Esophagus muscularis mucosa (tissue), 4 donors: ENCODE measurements around the gene UNC13C. TPM values are rescaled to one million over a fixed set of nuclear protein-coding genes. Genes with fewer than 3 reads are reported as not detected.

Experiments used
- DNase-seq: peaks from one replicate; pipeline ENCODE4 v3.0.0-alpha.2; 2017; ENCODE audit errors: extremely low spot score
- H3K27ac ChIP-seq, 4 donors: fragments of 200-600 bp; sonication (generic); replicated peaks in 1 of 4; 1 replicate in 3 of 4; 2 replicates in 1 of 4; pipeline ENCODE4 v1.5.1; 2016 to 2019; ENCODE audit warnings: mild to moderate bottlenecking in 1 of 4
- H3K27me3 ChIP-seq, 4 donors: fragments of 200-600 bp; sonication (generic); one replicate each; pipeline versions ENCODE4 v1.5.1 to v1.6.0; 2016 to 2019
- H3K36me3 ChIP-seq, 4 donors: fragments of 200-600 bp; sonication (generic); one replicate each; pipeline ENCODE4 v1.5.1; 2016 to 2019
- H3K4me1 ChIP-seq, 4 donors: fragments of 200-600 bp; sonication (generic); one replicate each; pipeline ENCODE4 v1.5.1; 2016 to 2019
- H3K4me3 ChIP-seq, 4 donors: fragments of 200-600 bp; sonication (generic); 1 replicate in 2 of 4; 2 replicates in 2 of 4; pipeline ENCODE4 v1.5.1; 2016 to 2019; ENCODE audit warnings: mild to moderate bottlenecking in 4 of 4, moderate library complexity in 1 of 4
- H3K9me3 ChIP-seq, 4 donors: fragments of 200-600 bp; sonication (generic); 1 replicate in 3 of 4; 2 replicates in 1 of 4; pipeline ENCODE4 v1.5.1; 2016 to 2019
- EP300 ChIP-seq: sonication (generic); formaldehyde crosslinking; IDR thresholded peaks from one replicate; pipeline ENCODE4 v1.6.1; 2017; ENCODE audit warnings: antibody characterized with exemption
- POLR2A ChIP-seq: fragments of 450-650 bp; IDR thresholded peaks from one replicate; pipeline ENCODE4 v1.6.1; 2017; ENCODE audit warnings: antibody characterized with exemption, moderate library complexity, mild to moderate bottlenecking, low read depth
- POLR2AphosphoS5 ChIP-seq, 2 donors: sonication (generic); formaldehyde crosslinking; IDR thresholded peaks; one replicate each; pipeline ENCODE4 v1.6.1; 2017; ENCODE audit warnings: antibody characterized with exemption in 2 of 2
- WGBS: methylation state at CpG from one replicate; pipeline ENCODE4 v1.1.5; 2018; 5-methylcytosine and 5-hydroxymethylcytosine counted together
- intact Hi-C: fragments of 100-400 bp; cut with DNase I; formaldehyde crosslinking; loops from one replicate; pipeline ENCODE4 v1.15.1; 2023
- total RNA-seq, 4 donors: library from RNA; depleted of rRNA; stranded (reverse); fragments of >200 nt; gene quantifications; one replicate each; pipeline versions ENCODE4 v1.1.0 to v1.2.1, GENCODE V29; 2016
- TF ChIP-seq, protein P1 (sequence below), 3 experiments: fragments of 200-600 bp in 2 of 3; fragments of 450-650 bp in 1 of 3; sonication (generic) in 2 of 3; IDR thresholded peaks; one replicate each; pipeline ENCODE4 v1.5.1; 2017 to 2019; ENCODE audit warnings: antibody characterized with exemption in 3 of 3, mild to moderate bottlenecking in 2 of 3, moderate library complexity in 1 of 3

UNC13C gene
- total RNA-seq, 4 donors from 2014 or later: 0.17 to 4.2 (median 0.59) TPM

DNA sequence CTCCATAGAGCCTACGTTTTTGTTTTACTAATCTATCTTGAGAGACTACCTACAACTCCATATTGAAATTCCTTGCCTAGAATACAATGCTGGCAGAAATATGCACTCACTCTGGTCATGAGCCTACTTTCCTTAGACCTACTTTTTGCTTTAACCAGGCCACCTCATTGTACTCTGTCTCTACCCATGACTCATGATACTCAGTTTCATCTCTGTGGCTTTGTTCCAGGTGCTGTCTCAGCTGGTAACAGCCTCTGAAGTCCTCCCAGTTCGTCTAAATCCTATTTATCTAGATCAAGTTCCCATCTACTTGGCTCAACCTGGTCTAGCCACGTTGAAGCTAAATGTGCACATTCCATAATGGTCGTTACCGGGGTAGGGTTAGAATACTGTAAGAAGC, 682.1 kb downstream of the UNC13C start:
- TF ChIP-seq POLR2AphosphoS5 (IDR thresholded peaks at IDR 0.05): no peak
- no peak for TF ChIP-seq POLR2A
- no peak for TF ChIP-seq EP300
- TF ChIP-seq, protein P1, sequence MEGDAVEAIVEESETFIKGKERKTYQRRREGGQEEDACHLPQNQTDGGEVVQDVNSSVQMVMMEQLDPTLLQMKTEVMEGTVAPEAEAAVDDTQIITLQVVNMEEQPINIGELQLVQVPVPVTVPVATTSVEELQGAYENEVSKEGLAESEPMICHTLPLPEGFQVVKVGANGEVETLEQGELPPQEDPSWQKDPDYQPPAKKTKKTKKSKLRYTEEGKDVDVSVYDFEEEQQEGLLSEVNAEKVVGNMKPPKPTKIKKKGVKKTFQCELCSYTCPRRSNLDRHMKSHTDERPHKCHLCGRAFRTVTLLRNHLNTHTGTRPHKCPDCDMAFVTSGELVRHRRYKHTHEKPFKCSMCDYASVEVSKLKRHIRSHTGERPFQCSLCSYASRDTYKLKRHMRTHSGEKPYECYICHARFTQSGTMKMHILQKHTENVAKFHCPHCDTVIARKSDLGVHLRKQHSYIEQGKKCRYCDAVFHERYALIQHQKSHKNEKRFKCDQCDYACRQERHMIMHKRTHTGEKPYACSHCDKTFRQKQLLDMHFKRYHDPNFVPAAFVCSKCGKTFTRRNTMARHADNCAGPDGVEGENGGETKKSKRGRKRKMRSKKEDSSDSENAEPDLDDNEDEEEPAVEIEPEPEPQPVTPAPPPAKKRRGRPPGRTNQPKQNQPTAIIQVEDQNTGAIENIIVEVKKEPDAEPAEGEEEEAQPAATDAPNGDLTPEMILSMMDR (IDR thresholded peaks at IDR 0.05): no peak
- no peak overlapping the region for H3K27ac ChIP-seq
- H3K9me3 ChIP-seq: no peaks in the 10 kb centered on the region
- H3K4me3 ChIP-seq: no peak overlapping the region
- WGBS: 82% methylated on average over 5 of the region's 5 CpGs
- no peak for DNase-seq
- H3K36me3 ChIP-seq: no peaks in the 10 kb centered on the region
- H3K27me3 ChIP-seq: no peaks in the 10 kb centered on the region
- H3K4me1 ChIP-seq: no peaks in the 10 kb centered on the region
- intact Hi-C loops: no loop called here

DNA sequence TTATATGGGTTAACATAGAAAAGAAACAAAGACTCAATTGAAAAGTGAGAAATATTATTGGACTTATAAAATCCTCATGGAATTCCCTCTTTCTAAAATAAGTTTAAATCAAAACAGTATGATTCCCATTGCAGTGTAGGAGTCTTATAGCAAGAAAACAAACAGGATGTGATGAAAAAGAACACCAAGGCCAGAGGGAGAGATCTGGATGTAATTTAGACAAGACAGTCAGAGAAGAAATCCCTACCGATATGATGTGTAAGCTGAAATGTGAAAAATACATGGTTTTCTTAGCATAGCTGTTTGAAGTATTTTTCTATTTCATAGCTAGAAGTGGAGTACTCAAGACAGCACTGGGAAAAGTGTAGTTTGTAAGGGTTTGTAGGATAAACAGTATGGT, 697.0 kb downstream of the UNC13C start:
- Histone ChIP-seq H3K9me3 (peaks cover 0 to 15% (median 5%) of the 10 kb centered on the region in 4 donors), H3K4me1 (no peaks in the 10 kb centered on the region), H3K27me3 (no peaks in the 10 kb centered on the region), H3K4me3 (no peak overlapping the region), H3K27ac (no peak overlapping the region), H3K36me3 (no peaks in the 10 kb centered on the region)
- intact Hi-C loops: no loop called here
- TF ChIP-seq, protein P1 (IDR thresholded peaks at IDR 0.05): no peak
- TF ChIP-seq EP300 (no peak), POLR2A (no peak), POLR2AphosphoS5 (IDR thresholded peaks at IDR 0.05) (no peak)
- DNase-seq: no peak
- 61% methylated on average over 1 of the region's 1 CpG for WGBS

DNA sequence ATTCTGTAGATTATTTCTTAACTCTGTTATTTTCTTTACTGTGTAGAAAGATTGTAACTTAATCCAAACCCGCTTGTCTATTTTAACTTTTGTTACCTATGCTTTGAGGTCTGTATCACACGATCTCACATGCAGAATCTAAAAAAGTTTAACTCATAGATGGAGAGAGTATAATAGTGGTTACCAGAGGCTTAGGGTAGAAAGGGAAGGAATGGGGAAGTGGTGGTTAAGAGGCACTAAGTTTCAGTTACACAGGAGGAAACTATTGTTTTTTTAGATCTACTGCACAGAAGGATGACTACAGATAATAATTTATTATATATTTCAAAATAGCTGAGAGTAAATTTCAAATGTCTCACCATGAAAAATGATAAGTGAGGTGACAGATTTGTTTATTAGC, 703.3 kb downstream of the UNC13C start:
- H3K27ac ChIP-seq: no peak overlapping the region
- 62% methylated on average over 2 of the region's 2 CpGs for WGBS
- no peak overlapping the region for H3K4me3 ChIP-seq
- no peaks in the 10 kb centered on the region for H3K27me3 ChIP-seq
- intact Hi-C loops: no loop called here
- no peak for DNase-seq
- no peaks in the 10 kb centered on the region for H3K36me3 ChIP-seq
- H3K9me3 ChIP-seq: no peaks in the 10 kb centered on the region
- no peak for TF ChIP-seq POLR2AphosphoS5 (IDR thresholded peaks at IDR 0.05)
- no peak for TF ChIP-seq EP300
- TF ChIP-seq, protein P1 (IDR thresholded peaks at IDR 0.05): no peak
- TF ChIP-seq POLR2A: no peak
- no peaks in the 10 kb centered on the region for H3K4me1 ChIP-seq

Other genes starting within 250 kb of the UNC13C start
- gene WDR72, start 218.8 kb upstream of the UNC13C start, total RNA-seq: not detected